GM21360 (cell line): Measurements from ENCODE around the gene SRRM4.

Experiments
- ATAC-seq: cut with Tn5 transposase; IDR thresholded peaks from one replicate; pipeline ENCODE4 v1.9.1; 2021; ENCODE audit warnings: mild to moderate bottlenecking, moderate library complexity; ENCODE audit not compliant: unreplicated experiment

The SRRM4 gene

GRCh38 chr12:119114294-119114693 is 133.0 kb downstream of the SRRM4 start:
- ATAC-seq, result no peak

- no peak for ATAC-seq
These were observed 134.1 kb downstream of the SRRM4 start for GRCh38 chr12:119115296-119115905.

GRCh38 chr12:119117936-119118335 is 136.6 kb downstream of the SRRM4 start:
- ATAC-seq, result no peak

- ATAC-seq, result no peak
These were observed 137.3 kb downstream of the SRRM4 start for GRCh38 chr12:119118625-119119024.

- ATAC-seq, result no peak
These were observed 140.7 kb downstream of the SRRM4 start for GRCh38 chr12:119122047-119122446.

GRCh38 chr12:119122751-119123150 is 141.4 kb downstream of the SRRM4 start:
- ATAC-seq, result no peak

- ATAC-seq, result no peak
These were observed 147.2 kb downstream of the SRRM4 start for GRCh38 chr12:119128527-119128926.

GRCh38 chr12:119129827-119130434 is 148.6 kb downstream of the SRRM4 start:
- ATAC-seq, result no peak

- no peak for ATAC-seq
These were observed 149.2 kb downstream of the SRRM4 start for GRCh38 chr12:119130523-119130922.

- ATAC-seq, result no peak
These were observed 153.1 kb downstream of the SRRM4 start for GRCh38 chr12:119134284-119135072.

- ATAC-seq, result no peak
These were observed 155.6 kb downstream of the SRRM4 start for GRCh38 chr12:119136811-119137410.

GRCh38 chr12:119139448-119139847 is 158.1 kb downstream of the SRRM4 start:
- no peak for ATAC-seq

GRCh38 chr12:119145367-119145766 is 164.0 kb downstream of the SRRM4 start:
- ATAC-seq, result no peak

GRCh38 chr12:119147847-119148448 is 166.6 kb downstream of the SRRM4 start:
- ATAC-seq, result no peak

GRCh38 chr12:119149270-119149669 is 167.9 kb downstream of the SRRM4 start:
- ATAC-seq, result no peak

- ATAC-seq, result no peak
These were observed 170.2 kb downstream of the SRRM4 start for GRCh38 chr12:119151445-119152026.

- no peak for ATAC-seq
These were observed 172.4 kb downstream of the SRRM4 start for GRCh38 chr12:119153477-119154434.

GRCh38 chr12:119154435-119154818 is 173.1 kb downstream of the SRRM4 start:
- no peak for ATAC-seq

GRCh38 chr12:119156401-119157044 is 175.2 kb downstream of the SRRM4 start:
- ATAC-seq, result no peak
